ENCODE results near the gene RNU7-1.

GRCh38 chr12:6974180-6974579 is 30.6 kb downstream of the RNU7-1 start:
- TF ChIP-seq, protein P1, sequence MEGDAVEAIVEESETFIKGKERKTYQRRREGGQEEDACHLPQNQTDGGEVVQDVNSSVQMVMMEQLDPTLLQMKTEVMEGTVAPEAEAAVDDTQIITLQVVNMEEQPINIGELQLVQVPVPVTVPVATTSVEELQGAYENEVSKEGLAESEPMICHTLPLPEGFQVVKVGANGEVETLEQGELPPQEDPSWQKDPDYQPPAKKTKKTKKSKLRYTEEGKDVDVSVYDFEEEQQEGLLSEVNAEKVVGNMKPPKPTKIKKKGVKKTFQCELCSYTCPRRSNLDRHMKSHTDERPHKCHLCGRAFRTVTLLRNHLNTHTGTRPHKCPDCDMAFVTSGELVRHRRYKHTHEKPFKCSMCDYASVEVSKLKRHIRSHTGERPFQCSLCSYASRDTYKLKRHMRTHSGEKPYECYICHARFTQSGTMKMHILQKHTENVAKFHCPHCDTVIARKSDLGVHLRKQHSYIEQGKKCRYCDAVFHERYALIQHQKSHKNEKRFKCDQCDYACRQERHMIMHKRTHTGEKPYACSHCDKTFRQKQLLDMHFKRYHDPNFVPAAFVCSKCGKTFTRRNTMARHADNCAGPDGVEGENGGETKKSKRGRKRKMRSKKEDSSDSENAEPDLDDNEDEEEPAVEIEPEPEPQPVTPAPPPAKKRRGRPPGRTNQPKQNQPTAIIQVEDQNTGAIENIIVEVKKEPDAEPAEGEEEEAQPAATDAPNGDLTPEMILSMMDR (IDR thresholded peaks at IDR 0.05; ENCODE audit: insufficient read depth, low read length, poor library complexity, severe bottlenecking), result no peak
- TF ChIP-seq EZH2phosphoT487 (conservative IDR thresholded peaks at IDR 0.05; ENCODE audit: low read length), result no peak
